Adipocyte (in vitro differentiated cells): ENCODE measurements around the gene PARG.
A peak's percentile ranks its signal among the peaks of the same experiment; 100 is the strongest.
"Not testable (repeated sequence)": the region's sequence is repeated elsewhere in the genome, so short reads cannot be mapped to it uniquely, and the experiment has no call there.

Source experiments
- DNase-seq: peaks from one replicate; pipeline ENCODE4 v3.0.0-alpha.2; 2015; ENCODE audit warnings: low read depth
- H3K27me3 ChIP-seq: replicated peaks from 2 replicates; pipeline ENCODE4 v1.7.0; 2013; ENCODE audit warnings: mild to moderate bottlenecking, low read length, moderate library complexity; ENCODE audit not compliant: control insufficient read depth, insufficient read depth
- H3K36me3 ChIP-seq: 2 replicates; pipeline ENCODE4 v1.7.0; 2013; ENCODE audit warnings: low read length, mild to moderate bottlenecking, moderate library complexity; ENCODE audit not compliant: control insufficient read depth, insufficient read depth, severe bottlenecking
- H3K4me1 ChIP-seq: 2 replicates; pipeline ENCODE4 v1.7.0; 2013; ENCODE audit warnings: mild to moderate bottlenecking, low read length, moderate library complexity; ENCODE audit not compliant: control insufficient read depth, insufficient read depth
- H3K4me3 ChIP-seq: 2 replicates; pipeline ENCODE4 v1.7.0; 2013; ENCODE audit warnings: mild to moderate bottlenecking, low read length, moderate library complexity
- H3K9ac ChIP-seq: 2 replicates; pipeline ENCODE4 v1.7.0; 2013; ENCODE audit warnings: mild to moderate bottlenecking, low read length, moderate library complexity
- H3K9me3 ChIP-seq: 2 replicates; pipeline ENCODE4 v1.7.0; 2013; ENCODE audit warnings: mild to moderate bottlenecking, low read length, moderate library complexity; ENCODE audit not compliant: control insufficient read depth

Gene PARG

DNA sequence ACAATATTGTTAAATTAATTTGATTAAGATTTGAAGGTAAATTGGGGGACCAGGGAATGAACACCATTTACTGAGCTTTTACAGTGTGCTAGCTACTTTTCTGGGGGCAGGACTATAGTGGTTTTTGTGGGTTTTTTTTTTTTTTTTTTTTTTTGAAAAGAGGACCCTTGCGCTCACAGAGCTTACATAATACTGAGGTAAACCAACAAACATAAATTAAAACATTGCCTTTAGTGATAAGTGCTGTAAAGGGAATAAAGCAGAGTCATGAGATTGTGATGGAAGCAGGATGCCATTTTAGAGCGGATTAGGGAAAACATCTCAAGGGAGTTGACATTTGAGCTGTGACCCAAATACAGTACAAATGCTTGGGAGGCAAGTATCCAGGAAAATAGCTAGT lies 1.8 kb upstream of the PARG start:
- not testable (repeated sequence) for DNase-seq, H3K27me3 ChIP-seq, H3K4me1 ChIP-seq, H3K36me3 ChIP-seq, H3K9ac ChIP-seq, H3K9me3 ChIP-seq
- peak overlapping the region; percentile 42 for H3K4me3 ChIP-seq

DNA sequence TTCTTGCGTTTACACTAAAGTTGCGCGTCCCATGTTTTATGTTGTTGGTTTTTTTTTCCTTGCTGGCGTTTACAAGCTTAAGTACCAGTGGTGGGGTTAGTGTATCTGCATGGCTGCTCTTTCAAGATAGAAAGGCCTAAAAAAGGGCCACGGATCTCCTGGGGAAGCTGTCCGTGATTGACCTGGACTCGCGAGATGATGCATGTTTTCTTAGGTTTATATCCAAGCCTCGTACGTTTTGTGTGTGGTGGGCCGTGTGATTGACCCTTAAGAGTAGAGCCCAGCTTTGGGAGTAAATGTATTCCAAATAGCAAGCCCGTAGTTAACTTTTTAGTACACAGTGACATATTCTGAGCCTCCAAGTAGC lies 495 bp upstream of the PARG start:
- Histone ChIP-seq H3K4me3 (peak overlapping the region; percentile 96), H3K9ac (peak overlapping the region; percentile 92)
- H3K4me1 ChIP-seq, H3K27me3 ChIP-seq, H3K9me3 ChIP-seq, H3K36me3 ChIP-seq: not testable (repeated sequence)
- peak; percentile 34 for DNase-seq

DNA sequence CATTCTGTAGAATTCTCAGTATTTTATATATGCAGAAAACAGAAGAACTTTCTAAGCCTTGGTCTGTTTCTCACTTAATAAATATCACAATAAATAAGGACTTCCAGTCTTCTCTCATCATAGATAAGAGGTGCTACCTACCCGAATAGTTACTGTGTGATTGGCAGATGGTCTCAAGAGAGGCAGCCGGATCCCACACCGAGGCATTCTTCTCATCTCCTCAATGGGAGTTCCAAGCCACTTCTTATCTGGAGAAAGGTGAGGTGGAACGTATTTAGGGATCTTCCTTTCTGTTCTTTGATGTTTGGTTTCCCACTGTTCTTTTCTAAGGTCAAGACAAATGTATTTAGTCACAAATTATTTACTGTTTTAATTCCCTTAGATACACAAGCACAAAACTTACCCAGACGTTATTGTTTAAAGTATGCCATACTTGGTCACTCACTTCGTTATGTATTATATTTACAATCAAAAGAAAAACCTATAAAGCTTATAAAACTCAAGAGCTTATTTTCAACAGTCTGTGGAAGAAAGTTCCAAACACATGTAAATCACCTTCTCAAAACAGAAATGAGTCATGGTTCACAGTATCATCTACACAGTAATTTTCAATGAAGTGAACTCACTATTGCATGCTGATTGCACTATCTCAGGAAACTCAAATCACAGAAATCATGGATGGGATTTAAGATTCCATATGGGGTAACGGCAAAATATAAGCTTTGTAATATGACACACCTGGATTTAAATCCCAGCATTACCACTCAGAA lies 9.7 kb downstream of the PARG start:
- H3K27me3 ChIP-seq, H3K9me3 ChIP-seq, H3K4me3 ChIP-seq, DNase-seq, H3K4me1 ChIP-seq, H3K9ac ChIP-seq: not testable (repeated sequence)
- H3K36me3 ChIP-seq: peaks cover 11% of the 10 kb centered on the region

DNA sequence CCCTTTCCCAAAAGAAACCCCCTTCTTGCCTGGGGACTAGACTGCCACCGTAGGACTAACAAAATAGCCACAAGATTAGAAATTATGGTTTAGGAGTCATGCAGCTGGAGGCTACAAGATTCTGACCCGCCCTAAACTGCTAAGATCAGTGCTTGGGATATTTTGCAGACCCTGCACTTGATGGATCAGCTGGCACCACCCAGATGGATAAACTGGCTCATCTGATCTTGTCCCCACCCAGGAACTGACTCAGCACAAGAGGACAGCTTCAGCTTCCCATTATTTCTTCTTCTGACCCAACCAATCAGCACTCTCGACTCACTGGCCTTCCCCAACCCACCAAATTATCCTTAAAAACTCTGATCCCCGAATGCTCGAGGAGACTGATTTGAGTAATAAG lies 10.6 kb downstream of the PARG start:
- H3K9me3 ChIP-seq, DNase-seq, H3K4me3 ChIP-seq, H3K4me1 ChIP-seq, H3K9ac ChIP-seq, H3K27me3 ChIP-seq: not testable (repeated sequence)
- peaks cover 11% of the 10 kb centered on the region for H3K36me3 ChIP-seq

DNA sequence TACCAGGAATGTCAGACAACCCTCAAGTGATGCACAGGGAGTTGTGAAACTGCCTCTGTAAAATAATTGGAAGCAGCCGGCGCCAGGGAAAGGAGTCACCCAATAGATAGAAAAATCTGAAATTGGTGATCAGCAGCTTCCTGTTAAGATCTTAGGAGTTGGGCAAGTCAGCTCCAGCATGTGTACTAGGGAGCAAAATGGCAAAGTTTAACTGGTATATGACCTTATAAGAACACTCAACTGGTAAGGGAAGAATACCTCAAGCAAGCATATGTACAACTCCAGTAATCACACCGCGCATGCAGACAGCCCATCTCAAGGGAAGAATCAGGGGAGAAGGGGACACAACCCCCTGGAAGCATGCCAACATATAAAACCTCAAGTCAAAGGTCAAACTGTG lies 18.3 kb downstream of the PARG start:
- H3K4me1 ChIP-seq, H3K4me3 ChIP-seq, DNase-seq, H3K9me3 ChIP-seq, H3K9ac ChIP-seq, H3K27me3 ChIP-seq, H3K36me3 ChIP-seq: not testable (repeated sequence)

DNA sequence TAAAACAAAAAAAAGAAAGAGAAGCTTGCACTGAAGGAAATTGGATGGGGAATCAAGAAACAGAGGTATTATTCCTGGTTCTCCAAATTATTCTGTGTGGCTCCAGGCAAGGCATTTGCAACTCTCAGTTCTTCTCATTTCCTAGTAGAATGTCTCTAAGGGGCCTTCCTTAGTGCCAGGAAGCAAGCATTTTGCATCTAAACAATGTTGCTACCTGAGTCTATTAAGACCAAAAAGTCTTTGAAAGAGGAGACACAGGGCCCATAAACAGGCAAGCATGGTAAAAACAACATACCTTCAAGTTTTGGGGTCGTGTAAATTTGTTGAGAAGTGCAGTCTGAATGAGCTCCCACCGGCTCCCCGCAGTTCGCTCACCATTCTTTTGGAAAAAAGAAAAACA lies 19.8 kb downstream of the PARG start:
- H3K4me1 ChIP-seq, H3K9ac ChIP-seq, H3K4me3 ChIP-seq, H3K27me3 ChIP-seq, DNase-seq, H3K9me3 ChIP-seq, H3K36me3 ChIP-seq: not testable (repeated sequence)

DNA sequence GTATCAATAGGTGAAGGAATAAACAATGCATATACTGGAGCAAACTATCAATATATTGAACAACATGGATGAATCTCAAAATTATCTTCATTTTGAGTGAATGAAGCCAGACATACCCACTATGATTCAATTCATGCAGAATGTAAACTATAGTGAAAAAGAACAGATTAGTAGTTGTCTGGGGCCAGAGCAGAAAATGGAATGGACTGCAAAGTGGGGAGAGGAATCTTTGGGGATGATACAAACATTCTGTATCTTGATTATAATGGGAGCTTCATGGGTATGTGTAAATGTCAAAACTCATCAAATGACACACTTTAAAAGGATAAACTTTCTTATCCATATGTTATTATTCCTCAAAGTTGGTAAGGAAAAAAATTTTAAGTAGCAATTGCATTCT lies 23.9 kb downstream of the PARG start:
- not testable (repeated sequence) for H3K36me3 ChIP-seq, H3K27me3 ChIP-seq, H3K4me3 ChIP-seq, H3K9me3 ChIP-seq, H3K9ac ChIP-seq, H3K4me1 ChIP-seq
- peak; percentile 2 for DNase-seq

DNA sequence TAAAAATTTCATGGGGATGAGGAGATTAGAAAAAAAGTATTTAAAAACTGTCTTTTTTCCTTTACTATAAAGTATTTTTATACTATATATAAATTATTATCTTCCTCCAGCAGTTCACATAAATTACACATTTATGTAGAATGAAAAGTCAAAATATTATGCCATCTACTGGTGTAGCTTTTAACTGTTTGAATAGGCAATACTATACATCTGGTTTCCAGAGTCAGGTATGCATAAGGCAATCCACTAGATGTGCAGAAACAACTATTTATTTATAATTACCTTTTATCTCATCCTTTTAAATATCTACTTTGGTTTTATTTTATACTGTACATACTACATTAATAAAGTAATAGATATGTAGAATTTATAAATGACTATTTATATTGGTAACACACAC lies 25.4 kb downstream of the PARG start:
- H3K9me3 ChIP-seq, H3K4me3 ChIP-seq, H3K27me3 ChIP-seq, H3K4me1 ChIP-seq, H3K9ac ChIP-seq, H3K36me3 ChIP-seq, DNase-seq: not testable (repeated sequence)

DNA sequence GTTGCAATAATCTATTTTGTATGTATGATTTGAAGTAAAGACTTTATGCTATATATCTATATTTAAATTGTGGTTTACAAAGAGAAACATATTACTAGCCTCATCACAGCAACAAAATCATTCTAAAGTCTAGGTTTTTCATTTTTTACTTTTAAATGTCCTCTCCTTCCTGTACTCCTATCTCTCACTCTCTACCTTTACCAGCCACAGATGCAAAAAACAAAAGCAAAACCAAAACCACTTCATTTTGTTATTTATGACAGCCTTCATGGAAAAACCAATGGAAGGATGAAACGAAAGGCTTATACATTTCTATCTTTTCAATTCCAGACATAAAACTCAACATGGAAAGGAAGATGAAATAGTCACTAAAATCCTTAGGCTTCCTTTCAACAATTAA lies 31.5 kb downstream of the PARG start:
- H3K27me3 ChIP-seq, H3K9ac ChIP-seq, H3K4me3 ChIP-seq, H3K4me1 ChIP-seq, DNase-seq, H3K9me3 ChIP-seq, H3K36me3 ChIP-seq: not testable (repeated sequence)

DNA sequence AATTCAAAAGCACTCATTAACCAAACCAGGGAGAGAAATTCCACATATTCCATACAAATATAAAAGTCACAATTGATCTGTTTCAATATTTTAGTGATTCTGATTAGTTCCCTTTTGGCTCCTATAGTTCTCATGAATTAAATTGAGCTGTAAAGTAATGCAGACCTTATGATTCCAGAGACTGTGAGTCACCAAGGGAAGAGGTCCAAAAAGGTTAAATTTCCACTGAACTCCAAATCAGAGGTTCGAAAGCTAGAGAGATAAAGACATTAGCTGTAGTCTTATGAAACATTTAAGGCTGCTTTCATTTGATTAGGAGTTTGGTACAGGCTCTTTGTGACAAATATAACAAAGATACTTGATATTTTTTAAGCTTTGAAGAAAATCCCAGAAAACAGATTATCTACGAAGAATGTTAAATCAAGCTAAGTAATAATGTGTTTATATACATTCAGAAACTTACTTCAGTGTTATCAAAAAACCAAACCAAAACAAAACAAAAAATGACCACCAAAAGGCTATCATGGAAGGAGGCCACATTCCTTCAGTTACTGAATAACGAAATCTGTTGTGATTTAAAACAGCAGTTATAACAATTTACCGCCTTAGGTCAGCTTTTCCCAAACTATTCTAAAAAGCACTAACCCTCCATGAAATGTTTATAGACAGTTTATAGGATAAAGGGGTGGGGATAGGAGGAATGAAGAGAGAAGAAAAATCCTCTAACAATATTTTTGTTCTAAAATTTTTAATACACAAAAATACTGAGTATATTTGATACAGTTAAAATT lies 33.3 kb downstream of the PARG start:
- not testable (repeated sequence) for DNase-seq, H3K9ac ChIP-seq, H3K27me3 ChIP-seq, H3K36me3 ChIP-seq, H3K4me3 ChIP-seq, H3K9me3 ChIP-seq, H3K4me1 ChIP-seq

DNA sequence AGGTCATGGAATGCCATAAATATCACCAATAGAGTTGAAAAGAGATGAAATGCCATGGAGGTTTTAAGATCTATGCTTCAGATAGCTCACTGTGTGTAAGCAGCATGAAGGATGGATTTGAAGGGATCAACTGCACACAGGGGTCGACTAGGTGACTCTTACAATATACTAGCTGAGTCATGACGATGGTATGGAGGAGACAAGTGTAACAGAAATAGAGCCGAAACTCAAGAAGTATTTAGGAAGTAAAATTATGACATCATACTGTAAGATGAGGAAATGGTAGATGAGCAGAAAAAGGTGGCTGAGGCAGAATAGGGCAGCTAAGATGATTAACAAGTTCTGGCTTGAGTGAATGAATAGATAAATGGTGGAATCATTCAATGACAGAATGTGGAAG lies 38.0 kb downstream of the PARG start:
- H3K4me1 ChIP-seq, H3K4me3 ChIP-seq, H3K9ac ChIP-seq, DNase-seq, H3K9me3 ChIP-seq, H3K27me3 ChIP-seq, H3K36me3 ChIP-seq: not testable (repeated sequence)

DNA sequence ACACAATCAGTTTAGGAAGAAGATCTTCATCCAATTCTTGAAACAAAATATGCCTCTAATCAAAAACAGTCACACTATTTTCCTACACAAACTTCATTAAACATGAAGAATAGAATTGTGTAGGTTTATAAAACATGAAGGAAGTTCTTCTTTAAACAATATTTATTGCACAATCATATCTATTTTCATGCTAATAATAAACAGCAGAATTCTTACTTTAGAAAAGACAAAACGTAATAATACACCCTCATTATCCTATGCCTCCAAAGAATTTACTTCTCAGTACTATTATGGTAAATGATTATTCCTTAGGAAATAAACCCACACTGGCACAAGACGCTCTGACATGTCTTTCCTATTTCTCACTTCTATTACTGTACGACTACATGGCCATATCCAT lies 41.4 kb downstream of the PARG start:
- not testable (repeated sequence) for H3K27me3 ChIP-seq, H3K9ac ChIP-seq, H3K4me1 ChIP-seq, DNase-seq, H3K9me3 ChIP-seq, H3K4me3 ChIP-seq, H3K36me3 ChIP-seq
